Caco-2 (cell line): ENCODE measurements around the gene CDHR5. TPM values are rescaled to one million over a fixed set of nuclear protein-coding genes. Genes with fewer than 3 reads are reported as not detected.

Experiments used
- BruUV-seq: library from RNA; stranded (reverse); fragments of 400-500 nt; replicated peaks from 2 replicates; lab custom pipeline; 2021; lab: Mats Ljungman, UMichigan
- CTCF ChIA-PET: fragments of 300-600 bp; sonication (Branson Sonifier 250); formaldehyde crosslinking; loops from one replicate; lab custom pipeline; 2022; ENCODE audit warnings: antibody characterized with exemption; lab: Charles Lee
- POLR2A ChIA-PET: fragments of 300-600 bp; sonication (Branson Sonifier 250); formaldehyde crosslinking; loops from one replicate; lab custom pipeline; 2022; ENCODE audit warnings: antibody characterized with exemption; lab: Charles Lee
- DNase-seq, 2 experiments: peaks; one replicate each; pipeline versions ENCODE4 v3.0.0 to v3.0.0-alpha.2; 2020 to 2022
- H3K27me3 ChIP-seq: replicated peaks from 2 replicates; pipeline ENCODE4 v1.6.0; 2011; ENCODE audit warnings: low read length; ENCODE audit not compliant: control insufficient read depth, insufficient read depth
- H3K36me3 ChIP-seq: 2 replicates; pipeline ENCODE4 v1.5.1; 2011; ENCODE audit warnings: low read length; ENCODE audit not compliant: control insufficient read depth, insufficient read depth
- H3K4me1 ChIP-seq: fragments of 250-450 bp; sonication (Bioruptor Pico); 2 replicates; pipeline ENCODE4 v1.5.1; 2020; ENCODE audit warnings: mild to moderate bottlenecking
- H3K4me3 ChIP-seq: 2 replicates; pipeline ENCODE4 v1.5.1; 2011; ENCODE audit warnings: low read depth, mild to moderate bottlenecking, control low read depth, low read length
- H3K9me3 ChIP-seq: fragments of 250-450 bp; sonication (Bioruptor Pico); 2 replicates; pipeline ENCODE4 v1.5.1; 2020; ENCODE audit warnings: mild to moderate bottlenecking, moderate library complexity
- H3K27ac Mint-ChIP-seq: one replicate; pipeline ENCODE4 v1.8.0; 2022; ENCODE audit warnings: mixed read lengths; ENCODE audit not compliant: unreplicated experiment
- H3K27me3 Mint-ChIP-seq: one replicate; pipeline ENCODE4 v1.8.0; 2022; ENCODE audit warnings: mixed read lengths; ENCODE audit not compliant: insufficient read depth, unreplicated experiment
- H3K36me3 Mint-ChIP-seq: one replicate; pipeline ENCODE4 v1.8.0; 2022; ENCODE audit warnings: mild to moderate bottlenecking, mixed read lengths; ENCODE audit not compliant: insufficient read depth, unreplicated experiment
- H3K4me1 Mint-ChIP-seq: one replicate; pipeline ENCODE4 v1.8.0; 2022; ENCODE audit warnings: low read depth, mixed read lengths; ENCODE audit not compliant: unreplicated experiment
- H3K4me3 Mint-ChIP-seq: one replicate; pipeline ENCODE4 v1.8.0; 2022; ENCODE audit warnings: mild to moderate bottlenecking, moderate library complexity, mixed read lengths; ENCODE audit not compliant: unreplicated experiment
- H3K9me3 Mint-ChIP-seq: one replicate; pipeline ENCODE4 v1.8.0; 2022; ENCODE audit warnings: mixed read lengths; ENCODE audit not compliant: unreplicated experiment
- intact Hi-C: fragments of 100-400 bp; cut with micrococcal nuclease; formaldehyde crosslinking; loops from one replicate; pipeline ENCODE4 v1.10.0; 2022; ENCODE audit not compliant: unreplicated experiment
- total RNA-seq: library from RNA; stranded (reverse); gene quantifications from 2 replicates; pipeline ENCODE4 v1.2.3, GENCODE V29; 2022
- TF ChIP-seq, protein P1 (sequence below), 2 experiments: fragments of 200-600 bp in 1 of 2; IDR thresholded peaks; 1 replicate in 1 of 2; 2 replicates in 1 of 2; pipeline versions ENCODE4 v1.5.1 to v1.8.0; 2011 to 2022; ENCODE audit warnings: antibody characterized with exemption in 1 of 2, control low read depth in 1 of 2, inconsistent platforms in 1 of 2, low read depth in 1 of 2, low read length in 1 of 2, mild to moderate bottlenecking in 1 of 2, moderate library complexity in 1 of 2; ENCODE audit not compliant: insufficient read depth in 1 of 2, severe bottlenecking in 1 of 2, unreplicated experiment in 1 of 2

Gene CDHR5
- total RNA-seq, 1 experiment from 2014 or later: 42.0 TPM

DNA sequence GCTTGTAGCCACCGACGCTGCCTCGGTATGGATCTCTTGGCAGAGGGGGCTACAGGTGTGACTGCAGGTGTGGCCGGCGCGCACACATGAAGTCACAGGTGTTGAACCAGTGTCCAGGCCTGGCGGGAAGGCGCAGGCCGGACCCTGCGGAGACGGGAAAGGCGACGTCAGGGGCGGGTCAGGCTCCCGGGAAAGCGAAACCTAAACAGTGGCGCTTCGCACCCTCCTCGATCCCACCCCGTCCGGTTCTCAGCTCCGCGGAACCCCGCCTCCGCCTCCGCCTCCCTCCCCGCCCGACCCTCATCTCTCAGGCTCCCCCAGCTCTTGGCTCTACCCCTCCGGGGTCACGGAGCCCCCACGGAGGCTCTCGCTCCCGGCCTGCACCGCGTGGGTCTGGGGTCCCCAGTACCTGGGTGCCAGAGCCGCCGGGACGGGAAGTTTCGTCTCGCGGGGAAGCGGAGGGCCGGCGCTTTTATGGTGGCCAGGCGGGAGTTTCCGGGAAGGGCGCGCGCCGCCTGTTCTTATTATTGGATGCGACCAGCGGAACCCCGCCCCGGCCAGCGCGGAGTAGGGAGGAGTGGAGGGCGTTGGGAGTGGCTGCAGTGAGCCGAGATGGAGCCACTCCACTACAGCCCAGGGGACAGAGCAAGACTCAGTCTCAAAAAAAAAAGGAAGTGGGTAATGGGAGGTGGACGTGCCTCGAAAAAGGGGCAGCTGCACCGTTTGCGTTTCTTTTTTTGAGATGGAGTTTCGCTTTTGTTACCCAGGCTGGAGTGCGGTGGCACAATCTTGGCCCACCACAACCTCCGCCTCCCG, 9.0 kb downstream of the CDHR5 start, which contains the start of gene IRF7:
TSS of gene IRF7 (minus strand) at position 447 of the 816 bp plus-strand sequence. CDS start 586 bp downstream, outside the sequence.
- peaks cover 5% of the 10 kb centered on the region for H3K4me1 Mint-ChIP-seq
- H3K4me3 ChIP-seq: peak within 1 kb of the TSS; percentile 90
- POLR2A ChIA-PET: interaction anchor here (0.6 kb wide), 3 partner anchors 40 to 85 kb away, joined by 3 read pairs; partner anchors contain the start of gene PHRF1
- no TSS peak for BruUV-seq
- DNase-seq: peak; percentile 94 to 95
- H3K36me3 Mint-ChIP-seq: peaks cover 89% of the 10 kb centered on the region
- peak within 1 kb of the TSS; percentile 89 for H3K27ac Mint-ChIP-seq
- intact Hi-C loops: loop anchor here (1.0 to 5.0 kb wide), 2 partner anchors 9 to 48 kb away; partner anchors contain the start of gene CDHR5
- H3K27me3 Mint-ChIP-seq: no peaks in the 10 kb centered on the region
- peak within 1 kb of the TSS; percentile 81 for H3K4me3 Mint-ChIP-seq
- no peaks in the 10 kb centered on the region for H3K27me3 ChIP-seq
- peaks cover 27% of the 10 kb centered on the region for H3K4me1 ChIP-seq
- no peaks in the 10 kb centered on the region for H3K9me3 Mint-ChIP-seq
- TF ChIP-seq, protein P1, sequence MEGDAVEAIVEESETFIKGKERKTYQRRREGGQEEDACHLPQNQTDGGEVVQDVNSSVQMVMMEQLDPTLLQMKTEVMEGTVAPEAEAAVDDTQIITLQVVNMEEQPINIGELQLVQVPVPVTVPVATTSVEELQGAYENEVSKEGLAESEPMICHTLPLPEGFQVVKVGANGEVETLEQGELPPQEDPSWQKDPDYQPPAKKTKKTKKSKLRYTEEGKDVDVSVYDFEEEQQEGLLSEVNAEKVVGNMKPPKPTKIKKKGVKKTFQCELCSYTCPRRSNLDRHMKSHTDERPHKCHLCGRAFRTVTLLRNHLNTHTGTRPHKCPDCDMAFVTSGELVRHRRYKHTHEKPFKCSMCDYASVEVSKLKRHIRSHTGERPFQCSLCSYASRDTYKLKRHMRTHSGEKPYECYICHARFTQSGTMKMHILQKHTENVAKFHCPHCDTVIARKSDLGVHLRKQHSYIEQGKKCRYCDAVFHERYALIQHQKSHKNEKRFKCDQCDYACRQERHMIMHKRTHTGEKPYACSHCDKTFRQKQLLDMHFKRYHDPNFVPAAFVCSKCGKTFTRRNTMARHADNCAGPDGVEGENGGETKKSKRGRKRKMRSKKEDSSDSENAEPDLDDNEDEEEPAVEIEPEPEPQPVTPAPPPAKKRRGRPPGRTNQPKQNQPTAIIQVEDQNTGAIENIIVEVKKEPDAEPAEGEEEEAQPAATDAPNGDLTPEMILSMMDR (IDR thresholded peaks at IDR 0.05; ENCODE audit: insufficient read depth in 1 of 2, low read depth in 1 of 2, low read length in 1 of 2, severe bottlenecking in 1 of 2, unreplicated experiment in 1 of 2): no peak
- no peaks in the 10 kb centered on the region for H3K9me3 ChIP-seq
- CTCF ChIA-PET: no interaction called here
- peaks cover 5% of the 10 kb centered on the region for H3K36me3 ChIP-seq

DNA sequence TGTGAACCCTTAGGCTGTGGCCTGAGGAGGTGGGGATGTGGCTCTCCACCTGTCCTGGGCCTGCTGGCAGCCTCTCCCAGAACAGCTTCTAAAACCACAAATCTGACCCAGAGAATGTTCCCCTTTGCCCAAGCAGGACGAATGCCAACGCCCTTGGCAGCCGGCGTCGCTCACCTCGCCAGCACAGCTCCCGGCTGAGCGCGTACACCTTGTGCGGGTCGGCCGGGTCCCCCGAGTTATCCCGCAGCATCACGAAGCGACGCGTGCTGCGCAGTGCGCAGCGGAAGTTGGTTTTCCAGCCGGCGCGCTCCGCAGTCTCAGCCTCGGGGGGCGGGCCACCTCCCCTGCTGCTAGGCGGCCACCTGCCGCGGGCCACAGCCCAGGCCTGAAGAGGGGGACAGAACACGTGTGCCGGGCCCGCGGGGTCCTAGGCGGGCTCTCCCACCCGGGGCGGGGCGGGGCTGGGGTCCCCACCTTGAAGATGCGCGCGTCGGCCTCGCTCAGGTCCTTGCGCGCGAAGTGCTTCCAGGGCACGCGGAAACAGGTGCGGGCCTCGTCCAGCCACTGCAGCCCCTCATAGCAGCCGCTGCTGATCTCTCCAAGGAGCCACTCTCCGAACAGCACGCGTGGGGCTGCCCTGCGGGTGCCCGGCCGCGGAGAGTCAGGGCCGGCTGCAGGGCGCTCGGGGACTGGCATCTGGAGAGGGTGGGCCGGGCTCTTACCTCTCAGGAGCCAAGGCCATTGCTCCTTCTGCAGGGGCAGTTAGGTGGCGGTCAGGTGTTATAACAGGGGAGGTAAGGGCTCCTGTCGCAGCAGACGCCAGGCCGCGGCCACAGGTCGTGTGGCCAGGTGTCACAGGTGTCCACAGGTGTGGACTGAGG, 9.9 kb downstream of the CDHR5 start:
- peak overlapping the region; percentile 89 for H3K27ac Mint-ChIP-seq
- CTCF ChIA-PET: no interaction called here
- H3K36me3 ChIP-seq: peaks cover 9% of the 10 kb centered on the region
- TSS peak; percentile 62 for BruUV-seq
- peak overlapping the region; percentile 90 for H3K4me3 ChIP-seq
- H3K4me1 Mint-ChIP-seq: peaks cover 5% of the 10 kb centered on the region
- DNase-seq: no peak
- H3K36me3 Mint-ChIP-seq: peaks cover 91% of the 10 kb centered on the region
- H3K27me3 ChIP-seq: no peaks in the 10 kb centered on the region
- no peaks in the 10 kb centered on the region for H3K9me3 Mint-ChIP-seq
- H3K4me3 Mint-ChIP-seq: peak overlapping the region; percentile 81
- peaks cover 27% of the 10 kb centered on the region for H3K4me1 ChIP-seq
- no peaks in the 10 kb centered on the region for H3K27me3 Mint-ChIP-seq
- TF ChIP-seq, protein P1 (IDR thresholded peaks at IDR 0.05; ENCODE audit: insufficient read depth in 1 of 2, low read depth in 1 of 2, low read length in 1 of 2, severe bottlenecking in 1 of 2, unreplicated experiment in 1 of 2): no peak
- intact Hi-C loops: loop anchor here (1.0 to 5.0 kb wide), 3 partner anchors 9 to 48 kb away; partner anchors contain the start of genes CDHR5 and PHRF1
- POLR2A ChIA-PET: interaction anchor here (0.6 kb wide), 2 partner anchors 39 to 86 kb away, joined by 3 read pairs; partner anchors contain the start of gene PHRF1
- no peaks in the 10 kb centered on the region for H3K9me3 ChIP-seq
